OCI-M1 (cell line): ENCODE results near the gene TTLL10.

Experiments
- DNase-seq: peaks from one replicate; lab custom pipeline; 2025; lab: John Stamatoyannopoulos, UW

TTLL10 gene, protein sequence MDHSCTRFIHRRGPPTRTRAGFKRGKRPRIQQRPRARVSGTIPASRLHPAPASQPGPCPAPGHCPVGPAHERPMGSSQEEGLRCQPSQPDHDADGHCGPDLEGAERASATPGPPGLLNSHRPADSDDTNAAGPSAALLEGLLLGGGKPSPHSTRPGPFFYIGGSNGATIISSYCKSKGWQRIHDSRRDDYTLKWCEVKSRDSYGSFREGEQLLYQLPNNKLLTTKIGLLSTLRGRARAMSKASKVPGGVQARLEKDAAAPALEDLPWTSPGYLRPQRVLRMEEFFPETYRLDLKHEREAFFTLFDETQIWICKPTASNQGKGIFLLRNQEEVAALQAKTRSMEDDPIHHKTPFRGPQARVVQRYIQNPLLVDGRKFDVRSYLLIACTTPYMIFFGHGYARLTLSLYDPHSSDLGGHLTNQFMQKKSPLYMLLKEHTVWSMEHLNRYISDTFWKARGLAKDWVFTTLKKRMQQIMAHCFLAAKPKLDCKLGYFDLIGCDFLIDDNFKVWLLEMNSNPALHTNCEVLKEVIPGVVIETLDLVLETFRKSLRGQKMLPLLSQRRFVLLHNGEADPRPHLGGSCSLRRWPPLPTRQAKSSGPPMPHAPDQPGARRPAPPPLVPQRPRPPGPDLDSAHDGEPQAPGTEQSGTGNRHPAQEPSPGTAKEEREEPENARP

DNA sequence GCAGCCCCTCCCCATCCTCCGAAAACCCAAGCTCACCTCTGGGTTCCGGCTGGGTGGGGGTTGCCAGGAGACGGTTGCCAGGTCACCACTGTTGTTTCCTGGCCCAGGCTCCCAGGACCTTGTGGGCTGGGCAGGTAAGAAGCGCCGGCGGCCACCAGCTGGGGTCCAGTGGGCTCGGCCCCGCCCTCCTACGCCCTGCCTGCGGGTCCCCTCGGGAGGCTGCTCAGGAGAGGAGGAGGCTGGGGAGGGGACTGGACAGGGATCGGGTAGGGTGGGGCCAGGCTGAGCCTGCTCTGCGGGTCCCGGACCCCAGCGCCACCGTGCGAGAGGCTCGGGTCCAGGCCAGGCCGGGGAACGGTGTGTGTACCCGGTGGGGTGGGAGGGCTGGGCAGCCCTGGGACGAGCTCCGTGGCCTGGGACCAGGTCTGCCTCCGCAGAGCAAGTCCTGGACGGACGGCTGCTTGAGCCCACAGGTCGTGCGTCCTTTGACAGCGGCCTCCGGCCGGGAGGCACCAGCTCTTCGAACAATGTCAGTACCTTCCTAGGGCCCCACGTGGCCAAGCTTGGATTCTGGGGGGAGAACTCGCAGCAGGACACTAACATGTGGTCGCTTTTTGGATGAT, at the start of gene TTLL10:
TTLL10 (plus strand) TSS at position 88 of the 623 bp plus-strand sequence. CDS start 5,336 bp downstream, outside the sequence.
- DNase-seq = no peak

DNA sequence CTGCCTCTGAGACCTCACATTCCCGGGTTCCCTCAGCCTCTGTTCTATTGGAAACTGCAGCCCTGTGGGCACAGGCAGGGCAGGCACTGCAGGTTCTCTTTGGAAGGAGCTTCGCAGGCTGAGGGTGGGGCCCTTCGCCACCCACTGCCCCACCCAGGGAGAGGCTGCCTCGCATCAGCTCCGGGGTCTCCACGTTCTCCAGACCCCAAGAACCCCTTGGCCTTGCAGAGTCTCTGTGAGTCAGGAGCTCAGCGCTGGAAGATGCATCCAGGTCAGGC, 49.2 kb upstream of the TTLL10 start:
- no peak for DNase-seq

DNA sequence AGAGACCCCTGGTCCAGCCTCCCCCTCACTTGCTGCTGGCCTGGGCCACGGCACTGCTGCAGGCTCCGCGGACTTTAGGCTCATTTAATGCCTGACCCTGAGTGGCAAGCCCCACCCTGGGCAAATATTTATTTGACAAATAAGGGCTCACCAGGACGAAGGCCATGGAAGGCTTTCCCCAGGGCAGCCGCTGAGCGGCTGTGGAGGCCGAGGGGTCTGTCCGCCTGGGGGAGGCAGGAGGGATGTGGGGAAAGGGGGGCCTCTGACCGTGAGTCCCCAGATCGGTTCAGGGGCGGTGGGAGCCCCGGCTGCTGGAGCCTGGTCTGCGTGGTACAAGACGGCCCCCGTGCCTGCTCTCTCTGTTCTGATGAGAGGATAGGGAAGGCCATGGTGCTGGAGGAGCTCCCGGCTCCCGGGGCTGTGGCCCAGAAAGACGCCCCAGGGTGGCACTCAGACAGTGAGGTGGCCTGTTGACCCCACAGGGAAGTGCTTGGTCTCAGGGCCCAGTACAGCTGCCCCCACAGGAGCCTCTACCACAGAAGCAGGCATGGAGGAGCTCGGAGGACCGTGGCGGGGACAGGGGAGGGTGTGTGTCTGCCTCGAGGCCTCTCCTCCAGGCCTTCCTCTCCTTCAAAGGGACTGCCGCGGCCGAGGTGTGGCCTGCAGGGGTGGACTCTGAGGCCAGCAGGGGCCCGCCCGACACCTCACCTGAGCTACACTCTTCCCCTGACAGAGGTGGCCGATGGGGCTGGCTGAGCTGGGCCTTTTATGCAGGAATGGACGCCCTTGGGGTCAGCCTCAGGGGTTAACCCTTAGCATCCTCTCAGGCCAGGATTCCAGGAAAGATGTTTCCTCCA, 48.7 kb upstream of the TTLL10 start:
- DNase-seq = no peak

DNA sequence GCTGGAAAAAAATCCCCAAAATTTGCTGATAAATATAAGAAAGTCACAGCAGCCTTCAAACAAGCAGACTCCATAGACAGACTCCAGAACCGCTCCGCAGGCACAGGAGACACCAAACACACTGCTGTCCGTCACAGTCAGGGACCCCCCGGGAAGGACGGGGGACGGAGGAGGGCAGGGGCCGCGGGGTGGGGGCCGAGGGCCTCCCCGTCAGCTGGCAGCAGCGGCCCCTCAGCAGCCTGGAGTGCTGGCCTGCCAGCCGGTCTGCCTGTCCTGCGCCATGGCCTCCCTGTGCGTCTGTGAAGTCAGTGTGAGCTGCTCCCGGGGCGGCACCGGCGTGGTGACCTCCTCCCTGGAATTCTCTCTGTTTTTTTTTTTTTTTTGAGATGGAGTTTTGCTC, 47.7 kb upstream of the TTLL10 start:
- no peak for DNase-seq

DNA sequence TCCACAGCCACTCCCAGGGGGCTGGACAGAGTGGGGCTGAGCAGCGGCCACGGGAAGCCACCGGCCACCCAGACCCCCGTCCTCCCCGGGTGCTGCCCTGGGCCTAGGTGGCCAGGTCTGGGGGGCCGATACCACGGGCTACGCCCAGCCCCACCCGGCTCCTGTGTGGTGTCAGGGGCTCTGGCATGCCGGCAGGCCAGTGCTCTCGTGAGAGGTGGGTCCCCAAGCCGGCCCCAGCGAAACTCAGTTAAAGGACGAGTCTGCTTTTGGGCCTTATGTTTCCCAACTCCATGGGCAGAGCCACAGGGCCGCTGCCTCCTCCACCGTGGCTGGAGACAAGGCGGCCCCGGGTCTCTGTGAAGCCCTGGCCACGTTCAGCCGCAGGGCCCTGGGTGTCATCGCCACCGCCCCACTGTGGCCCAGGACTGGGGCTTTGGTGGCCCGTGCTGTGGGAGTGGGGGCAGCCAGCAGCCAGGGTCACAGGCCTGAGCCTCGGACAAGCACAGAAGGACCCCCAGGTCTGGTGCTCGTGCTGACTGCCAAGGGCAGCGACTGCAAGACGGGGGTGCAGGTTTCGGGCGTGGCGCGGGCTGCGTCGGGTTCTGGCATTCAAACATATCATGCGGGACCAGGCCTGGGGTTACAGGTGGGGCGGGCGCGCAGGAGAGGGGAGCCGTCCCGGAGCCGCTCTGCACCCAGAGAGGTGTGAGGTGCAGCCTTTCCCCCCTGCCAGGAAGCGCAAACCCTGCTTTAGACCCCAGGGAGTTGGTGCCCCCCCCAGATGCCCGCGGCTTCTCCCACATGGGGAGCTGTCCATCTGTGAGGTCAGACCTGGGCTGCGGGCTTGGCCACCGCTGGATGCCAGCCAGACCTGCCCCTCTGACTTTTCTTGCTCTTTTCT, 45.9 kb upstream of the TTLL10 start:
- DNase-seq = no peak

DNA sequence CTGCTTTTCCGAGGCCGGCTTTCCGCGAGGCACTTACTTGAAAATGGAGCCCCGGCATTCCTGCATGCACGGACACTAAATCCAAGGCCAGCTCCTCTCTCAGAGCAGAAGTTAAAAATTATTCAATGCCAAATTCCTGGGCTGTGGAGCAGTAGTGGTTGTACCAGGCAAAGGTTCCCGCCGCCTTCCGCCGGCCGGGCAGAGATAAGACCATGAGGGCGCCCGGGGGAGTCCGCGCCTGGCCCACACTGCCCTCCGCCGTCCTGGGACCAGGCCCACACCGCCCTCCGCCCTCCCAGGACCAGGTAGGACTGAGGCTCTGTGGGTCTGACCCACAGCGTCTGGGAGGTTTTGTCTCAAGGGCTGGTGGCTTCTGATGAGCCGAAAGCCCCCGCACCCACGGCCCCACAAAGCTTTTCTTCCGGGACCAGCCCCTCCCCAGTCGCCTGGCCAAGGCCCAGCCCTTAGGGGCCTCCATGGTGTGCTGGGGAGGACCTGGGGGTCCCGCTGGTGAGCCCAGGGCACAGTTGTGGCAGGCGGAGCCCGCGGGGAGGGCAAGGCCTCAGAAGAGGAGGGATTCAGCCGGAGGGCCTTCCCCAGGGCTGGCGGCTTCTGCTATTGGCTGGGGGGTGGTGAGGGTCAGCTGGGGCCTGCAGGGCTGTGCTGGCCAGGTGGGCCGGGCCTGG, 45.1 kb upstream of the TTLL10 start:
- DNase-seq = no peak

DNA sequence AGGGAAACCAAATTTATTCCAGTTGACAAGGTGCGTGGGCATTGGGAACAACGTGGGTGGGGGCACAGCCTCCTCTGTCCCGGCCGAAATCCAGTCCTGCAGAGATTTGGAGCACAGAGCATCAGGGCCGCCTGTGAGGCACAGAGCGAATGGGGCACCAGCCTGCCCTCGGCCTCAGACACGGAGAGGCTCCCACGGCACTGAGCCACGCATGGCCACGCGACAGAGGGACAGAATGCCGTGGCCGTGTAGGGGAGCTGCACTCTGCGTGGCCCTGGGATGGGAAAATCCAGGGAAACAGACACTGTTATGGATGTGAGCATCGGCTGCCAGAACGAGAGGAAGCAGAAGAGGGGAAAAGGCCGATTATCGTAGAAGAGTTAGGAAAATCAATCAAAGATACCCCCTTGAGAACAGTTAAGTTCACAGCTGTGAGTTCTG, 44.3 kb upstream of the TTLL10 start:
- DNase-seq = no peak

DNA sequence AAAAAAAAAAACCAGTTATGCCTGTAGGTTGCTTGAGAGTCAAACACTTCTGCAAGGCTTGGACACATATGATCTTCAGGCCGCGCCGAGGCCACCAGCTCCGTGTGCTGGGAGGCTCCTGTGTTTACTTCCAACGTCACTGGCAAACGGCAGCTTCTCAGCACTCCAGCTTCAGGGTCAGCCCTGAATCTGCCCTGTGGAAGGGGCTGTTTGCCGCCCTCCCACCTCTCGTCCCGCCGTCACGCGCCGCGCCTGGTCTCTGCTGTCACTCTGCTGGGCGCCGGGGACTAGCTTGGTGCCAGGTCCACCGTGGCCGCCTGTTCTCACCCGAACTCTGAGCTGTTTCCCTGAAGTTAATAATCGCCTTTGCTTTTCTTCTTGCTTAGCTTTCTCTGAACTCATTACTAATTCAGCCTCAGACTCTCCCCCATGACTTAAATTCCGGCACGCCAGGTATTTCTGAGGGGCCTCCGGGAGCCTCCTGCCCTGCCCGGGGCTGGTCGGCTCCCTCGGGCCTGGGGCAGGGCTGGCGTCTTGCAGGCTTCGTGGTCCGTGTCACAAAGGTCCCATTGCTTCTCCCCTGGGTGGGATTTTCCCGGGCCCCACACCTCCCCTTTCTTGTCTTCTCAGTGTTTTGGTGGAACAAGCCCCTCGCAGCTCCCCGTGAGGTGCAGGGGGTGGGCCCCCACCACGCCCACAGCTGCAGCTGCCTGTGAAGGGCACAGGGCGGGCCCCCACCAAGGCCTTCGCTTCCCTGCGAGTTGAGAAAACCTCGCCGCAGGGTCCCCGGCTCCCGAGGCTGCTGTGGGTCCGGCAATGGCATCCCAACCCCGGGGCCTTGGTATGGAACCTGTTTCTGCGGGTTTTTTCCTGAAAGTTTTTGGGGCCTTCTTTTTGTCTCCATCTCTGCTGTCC, 43.2 kb upstream of the TTLL10 start:
- DNase-seq = no peak

DNA sequence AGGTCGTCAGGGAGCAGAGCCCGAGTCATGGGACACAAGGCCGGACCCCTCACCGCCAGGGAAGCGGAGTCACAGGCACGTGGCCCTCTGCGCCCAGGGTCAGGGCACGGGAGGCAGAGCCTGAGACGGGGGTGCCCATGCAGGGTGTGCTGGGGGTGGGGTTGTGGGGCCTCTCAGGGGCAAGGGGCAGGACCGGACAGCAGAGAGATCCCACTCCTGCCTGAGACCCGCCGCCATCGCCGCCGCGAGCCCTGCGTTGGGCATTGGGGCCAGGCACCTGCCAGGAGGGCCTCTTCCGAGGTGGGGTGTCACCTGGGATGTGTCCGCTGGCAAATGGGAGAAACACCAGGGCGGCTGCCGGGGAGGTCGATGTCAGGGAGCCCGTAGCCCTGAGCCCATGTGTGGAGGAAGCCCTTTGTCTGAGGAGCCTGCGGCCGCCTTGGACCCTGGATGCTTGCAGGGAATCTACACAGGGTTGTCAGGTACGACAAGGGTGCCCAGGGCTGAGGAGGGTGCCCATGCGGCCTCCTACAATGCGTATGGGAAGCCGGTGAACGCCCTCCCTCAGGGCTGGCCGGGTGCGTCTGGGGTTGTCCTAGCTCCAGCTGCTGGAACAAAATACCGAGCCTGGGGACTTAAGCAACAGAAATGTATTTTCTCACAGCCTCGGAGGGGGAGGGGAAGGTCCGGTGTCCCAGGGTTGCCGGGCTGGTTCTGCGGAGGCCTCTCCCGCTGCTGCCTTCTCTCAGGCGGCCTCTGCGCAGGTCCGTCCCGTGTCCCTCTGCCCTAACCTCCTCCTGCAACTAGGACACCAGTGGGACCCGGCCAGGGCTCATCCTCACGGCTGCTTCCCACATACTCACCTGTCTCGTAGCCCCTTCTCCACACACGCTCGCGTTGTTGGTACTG, 41.4 kb upstream of the TTLL10 start:
- DNase-seq = no peak

DNA sequence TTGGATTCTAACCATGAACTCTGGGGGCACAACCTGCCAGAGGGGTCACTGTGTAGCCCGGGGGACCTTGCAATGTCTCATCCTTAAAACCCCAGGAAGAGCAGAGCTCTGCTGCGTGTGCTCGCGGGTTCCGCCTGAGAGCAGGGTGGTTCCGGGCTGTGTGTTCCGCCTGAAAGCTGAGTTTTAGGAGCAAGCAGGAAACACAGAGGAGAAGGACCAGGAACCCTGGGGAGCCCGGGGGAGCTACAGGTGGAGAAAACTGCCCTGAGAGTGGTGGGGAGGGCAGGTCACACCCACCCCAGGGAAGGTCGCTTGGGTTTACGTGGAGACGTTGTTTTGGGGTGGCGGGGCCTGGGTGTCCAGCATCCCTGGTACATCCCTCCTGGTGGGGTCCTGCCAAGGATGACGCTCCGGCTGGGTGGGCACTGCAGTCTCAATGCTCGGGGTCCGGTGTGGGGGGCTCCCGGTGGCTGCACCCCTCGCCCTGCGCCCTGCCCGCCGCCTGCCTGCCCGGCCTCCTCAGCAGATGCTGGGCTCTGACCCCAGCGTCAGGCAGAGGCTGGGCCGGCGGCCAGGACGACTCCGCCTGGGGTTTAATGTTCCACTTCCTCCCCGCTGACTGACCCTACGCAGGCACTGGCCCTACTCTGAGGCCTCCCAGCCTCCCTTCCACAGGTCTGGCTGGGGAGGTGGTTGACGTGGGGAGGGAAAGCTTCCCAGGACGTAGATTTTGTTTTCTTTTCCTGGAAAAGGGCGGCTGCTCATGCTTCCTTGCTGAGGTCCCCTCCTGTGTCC, 40.5 kb upstream of the TTLL10 start:
- no peak for DNase-seq

DNA sequence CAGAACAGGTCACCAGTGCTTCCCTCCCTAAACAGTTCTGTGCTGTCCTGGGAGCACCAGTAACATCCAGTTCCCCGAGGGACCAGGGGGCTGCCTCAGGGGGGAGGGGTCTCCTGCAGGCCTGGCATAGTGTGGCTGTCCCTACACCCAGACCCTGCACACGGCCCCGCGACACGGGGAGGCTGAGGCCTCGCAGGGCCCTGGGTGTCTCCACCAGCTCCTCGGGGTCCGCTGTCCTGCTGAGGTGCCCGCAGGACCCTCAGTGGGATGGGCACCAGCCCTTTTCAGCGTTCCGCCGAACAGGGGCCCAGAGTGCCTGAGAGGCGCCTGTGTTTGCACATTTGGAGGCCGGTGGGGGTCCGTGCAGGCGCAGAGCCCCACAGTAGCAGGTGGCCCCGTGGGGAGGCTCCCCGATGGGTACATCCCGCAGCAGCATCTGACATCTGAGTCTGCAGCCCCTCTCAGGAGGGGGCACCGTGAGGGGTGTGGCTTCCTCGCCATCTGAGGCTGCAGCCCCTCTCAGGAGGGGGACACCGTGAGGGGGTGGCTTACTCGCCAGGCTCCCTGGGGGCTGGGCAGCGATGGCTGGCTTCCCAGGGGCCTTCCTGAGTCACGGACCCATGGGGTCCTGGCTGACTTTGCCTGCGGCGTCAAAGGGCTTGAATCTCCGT, 39.2 kb upstream of the TTLL10 start:
- no peak for DNase-seq

DNA sequence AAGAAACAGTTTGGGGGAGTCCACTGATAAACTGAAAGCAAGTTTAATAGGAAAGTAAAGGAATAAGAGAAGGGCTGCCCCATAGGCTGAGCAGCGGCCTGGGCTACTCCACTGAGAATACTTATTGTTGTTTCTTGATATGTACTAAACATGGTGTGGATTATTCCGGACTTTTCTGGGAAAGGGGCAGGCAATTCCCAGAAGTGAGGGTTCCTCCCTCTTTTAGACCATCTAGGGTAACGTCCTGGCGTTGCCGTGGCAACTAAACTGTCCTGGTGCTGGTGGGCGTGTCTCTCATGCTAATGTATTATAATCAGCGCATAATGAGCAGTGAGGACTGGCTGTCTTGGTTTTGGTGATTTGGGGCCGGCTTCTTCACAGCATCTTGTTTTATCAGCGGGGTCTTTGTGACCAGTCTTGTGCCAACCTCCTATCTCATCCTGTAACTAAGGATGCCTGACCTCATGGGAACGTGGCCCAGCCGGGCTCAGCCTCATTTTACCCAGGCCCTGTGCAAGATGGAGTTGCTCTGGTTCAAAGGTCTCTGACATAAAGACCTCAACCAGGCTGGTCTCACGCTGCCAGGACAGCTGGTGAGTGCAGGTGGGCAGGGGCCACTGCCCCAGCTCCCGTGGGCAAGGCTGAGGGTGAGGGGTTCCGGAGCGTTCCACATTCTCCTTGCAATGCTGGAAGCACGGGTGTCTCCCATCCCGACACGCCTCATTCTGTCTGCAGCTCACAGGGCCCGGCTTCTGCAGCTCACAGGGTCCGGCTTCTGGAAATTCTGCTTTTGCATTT, 38.1 kb upstream of the TTLL10 start:
- DNase-seq = peak; percentile 92

DNA sequence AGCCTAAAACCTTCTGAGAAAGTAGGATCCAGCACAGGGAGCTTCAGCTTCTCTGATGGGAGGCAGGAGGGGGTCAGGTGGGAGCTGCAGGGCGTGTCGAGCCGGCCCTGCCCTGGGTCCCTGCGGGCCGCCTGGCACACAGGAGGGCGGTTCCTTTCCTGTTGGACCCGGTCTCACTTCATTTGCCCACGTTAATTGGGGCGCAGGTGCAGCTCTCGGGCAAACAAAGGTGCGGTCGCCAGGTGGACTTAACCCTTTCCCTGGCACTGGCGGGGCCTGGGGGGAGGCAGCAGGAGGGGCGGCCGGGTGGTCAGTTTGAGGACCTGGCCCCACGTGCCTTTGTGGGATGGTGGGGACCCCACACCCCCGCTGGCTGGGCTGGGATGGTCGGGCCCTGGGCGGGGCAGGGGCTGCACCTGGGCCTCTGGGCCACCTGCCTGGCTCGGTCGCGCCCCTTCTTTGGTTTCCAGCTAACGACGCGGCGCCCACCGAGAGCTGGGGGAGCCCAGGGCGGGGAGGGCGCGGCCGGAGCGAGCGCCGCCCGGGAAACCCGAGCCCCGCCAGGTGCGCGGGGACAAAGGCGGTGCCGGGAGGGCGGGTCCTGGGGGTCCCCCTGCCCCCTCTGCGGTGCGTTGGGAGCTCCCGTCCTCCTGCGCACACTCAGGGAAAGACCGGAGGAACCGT, 37.0 kb upstream of the TTLL10 start:
- no peak for DNase-seq

DNA sequence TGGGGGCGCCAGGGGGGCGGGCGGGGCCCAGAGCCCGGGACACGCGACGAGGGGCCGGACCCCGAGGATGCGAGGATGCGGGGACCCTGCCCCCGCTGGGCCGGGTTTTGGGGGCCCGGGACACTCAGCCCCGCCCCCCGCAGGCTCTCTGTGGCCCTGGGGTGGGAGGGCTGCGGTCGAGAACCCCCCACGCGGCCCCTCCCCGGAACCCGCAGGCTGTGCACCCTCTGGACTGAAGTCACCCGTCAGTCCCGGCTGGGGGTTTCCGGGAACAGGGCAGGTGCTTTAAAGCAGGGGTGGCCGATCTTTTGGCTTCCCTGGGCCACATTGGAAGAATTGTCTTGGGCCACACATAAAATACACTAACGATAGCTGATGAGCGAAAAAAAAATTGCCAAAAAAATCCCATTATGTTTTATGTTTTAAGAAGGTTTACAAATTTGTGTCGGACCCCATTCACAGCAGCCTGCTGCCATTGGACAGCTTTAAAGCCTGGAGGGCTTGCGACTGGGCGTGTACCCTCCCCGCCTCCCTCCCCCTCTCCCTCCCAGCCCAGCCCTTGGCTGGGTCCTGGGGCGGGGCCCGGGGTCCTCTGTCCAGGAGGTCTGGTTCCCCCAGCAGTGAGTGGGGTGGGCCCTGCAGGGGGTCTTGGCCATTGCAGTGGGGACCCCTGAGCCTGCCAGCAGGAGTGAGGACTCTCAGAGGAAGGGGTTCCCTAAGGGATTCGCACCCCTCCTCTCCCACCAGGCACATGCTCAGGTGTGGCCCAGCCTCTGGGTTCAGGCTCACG, 36.2 kb upstream of the TTLL10 start:
- peak; percentile 23 for DNase-seq

DNA sequence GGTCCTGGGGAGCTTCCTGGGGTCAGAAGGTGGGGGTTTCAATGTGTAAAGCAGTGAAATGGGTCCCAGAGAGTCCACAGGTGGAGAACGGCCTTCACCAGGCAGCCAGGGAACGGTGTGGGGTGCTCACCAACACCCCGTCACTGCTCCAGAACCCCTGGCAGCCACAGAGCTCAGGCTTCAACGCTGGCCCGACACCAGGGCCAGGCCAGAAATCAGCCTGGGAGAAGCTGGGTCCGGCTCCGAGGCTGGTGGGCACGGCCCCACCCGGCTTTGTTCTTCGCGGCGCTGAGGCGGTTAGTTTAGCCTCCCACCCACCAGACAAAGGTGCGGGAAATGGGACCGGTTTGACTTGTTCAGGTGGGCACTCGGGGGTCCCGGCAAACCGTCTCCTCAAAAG, 33.0 kb upstream of the TTLL10 start:
- DNase-seq = no peak
